ENCODE results near the gene TCF7L2.

The TCF7L2 gene

GRCh38 chr10:113026679-113027078 lies 76.6 kb downstream of the TCF7L2 start:
- no peak for DNase-seq

DNA sequence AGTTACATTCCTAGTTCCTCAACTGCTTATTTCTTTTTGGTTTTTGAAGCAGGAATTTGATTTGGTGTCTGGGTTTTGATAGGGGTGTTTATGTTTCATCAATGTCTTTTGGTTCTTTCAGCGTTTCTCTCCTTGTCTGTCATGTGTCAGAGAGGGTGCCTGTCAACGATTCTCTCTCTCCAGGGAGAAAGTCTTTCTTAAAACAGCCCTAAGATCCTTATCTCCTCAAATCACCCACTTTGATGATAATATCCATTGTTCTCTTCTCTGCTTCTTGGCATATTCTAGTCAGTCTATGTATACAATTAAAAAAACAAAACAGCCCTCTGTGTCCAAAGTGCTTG lies 77.2 kb downstream of the TCF7L2 start:
- DNase-seq, result no peak

DNA sequence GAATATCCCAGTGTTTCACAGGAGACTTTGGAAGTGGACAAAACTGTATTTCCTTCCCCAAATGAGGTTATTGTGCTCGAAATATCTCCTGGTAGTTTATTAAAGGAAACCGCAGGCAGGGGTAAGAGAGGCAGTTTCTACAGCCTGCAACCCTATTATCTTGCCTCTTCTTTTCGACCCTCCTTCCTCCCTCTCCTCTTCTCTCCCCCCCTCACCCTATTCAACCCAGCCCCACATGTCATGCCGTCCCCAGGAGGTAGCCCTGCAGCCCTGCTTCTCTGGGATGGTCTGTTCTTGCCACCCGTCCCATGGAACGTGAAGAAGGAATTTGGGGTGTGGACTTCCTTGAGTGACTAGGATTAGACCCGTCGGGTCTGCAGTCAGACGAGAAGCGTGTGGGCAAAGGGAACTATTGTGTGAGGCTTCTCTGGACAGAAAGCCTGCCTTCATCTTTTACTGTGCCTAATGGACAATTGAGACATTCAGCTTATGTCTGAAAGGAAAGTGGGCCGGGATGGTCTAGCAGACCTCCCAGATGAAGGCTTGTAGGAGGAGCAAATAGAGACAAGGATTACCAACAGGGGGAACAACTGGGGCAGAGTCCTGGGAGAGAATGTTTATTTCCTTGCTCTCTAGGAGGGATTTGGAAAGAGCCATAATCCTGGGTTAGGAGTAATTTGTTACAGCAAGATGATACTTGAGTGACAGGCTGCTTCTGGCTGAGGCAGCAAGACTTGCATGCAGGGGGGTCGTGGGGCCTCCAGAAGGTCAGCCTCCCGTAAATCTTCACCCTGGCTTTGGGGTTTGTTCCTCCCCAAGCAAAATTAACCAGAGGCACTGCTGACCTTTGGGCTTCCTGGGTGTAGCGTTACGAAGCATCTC lies 77.8 kb downstream of the TCF7L2 start:
- no peak for DNase-seq

DNA sequence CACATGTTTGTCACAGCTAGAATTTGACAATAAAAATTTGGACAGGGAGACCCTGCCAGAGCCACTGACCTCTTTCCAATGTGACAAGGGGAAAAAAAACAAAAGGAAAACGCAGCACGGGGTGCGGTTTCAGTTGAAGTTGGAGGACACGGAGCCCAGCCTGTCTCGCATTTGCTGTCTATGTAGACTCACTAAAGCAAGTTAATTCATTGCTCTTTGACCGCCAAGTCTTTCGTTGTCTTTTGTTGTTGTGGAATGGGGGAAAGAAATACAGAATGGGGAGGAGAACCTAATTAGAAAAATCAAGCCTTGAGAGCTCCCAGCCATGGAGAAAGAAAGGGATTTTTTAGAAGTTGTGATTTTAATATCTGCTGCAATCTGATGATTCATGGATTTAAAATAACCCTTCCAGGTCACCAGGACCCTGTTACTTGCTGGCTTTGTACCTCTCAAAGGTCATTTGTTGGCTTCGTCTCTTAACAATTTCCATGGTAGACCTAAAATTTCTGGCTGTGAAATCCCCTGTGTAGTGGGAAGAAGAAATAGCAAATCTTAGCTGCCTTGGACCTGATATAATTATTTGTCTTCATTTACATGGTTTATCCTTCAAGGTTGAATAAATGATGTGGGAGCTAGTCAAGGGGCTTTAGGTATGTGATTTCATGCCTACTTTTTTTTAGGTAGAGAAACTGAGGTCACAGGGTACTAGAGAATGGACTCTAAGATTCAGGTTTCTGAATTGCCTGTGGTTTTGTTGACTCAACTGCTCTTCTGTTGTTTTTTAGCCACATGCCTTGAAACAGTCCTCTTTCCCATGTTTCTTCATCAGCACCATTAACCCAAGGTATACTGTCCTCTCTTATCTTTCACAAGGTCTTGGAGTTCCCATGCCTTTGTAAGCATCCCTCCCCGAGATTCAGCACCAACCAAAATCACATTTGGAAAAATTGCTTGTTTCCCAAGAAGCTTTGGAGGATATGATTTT lies 78.7 kb downstream of the TCF7L2 start:
- no peak for DNase-seq

DNA sequence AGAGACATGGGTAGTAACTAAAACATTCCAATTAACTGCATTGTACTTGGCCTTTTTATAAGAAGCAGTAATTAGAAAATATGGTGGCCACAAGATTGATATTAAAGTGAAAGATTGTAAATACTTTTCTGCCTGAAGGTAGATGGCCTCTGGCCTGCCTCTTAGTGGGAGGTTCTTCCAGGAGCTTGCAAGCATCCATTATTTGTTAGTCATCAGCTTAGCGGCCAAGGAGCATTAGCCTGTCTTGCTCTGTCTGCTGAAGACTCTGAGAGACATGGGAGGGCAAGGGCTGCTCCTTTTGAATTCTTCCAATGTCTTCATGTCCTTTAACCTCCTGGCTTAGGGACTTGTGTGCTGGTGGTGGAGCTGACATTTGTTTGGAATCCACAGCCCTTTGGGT lies 80.4 kb downstream of the TCF7L2 start:
- DNase-seq, result no peak

GRCh38 chr10:113031147-113031546 lies 81.1 kb downstream of the TCF7L2 start:
- DNase-seq, result no peak

GRCh38 chr10:113033991-113034390 lies 83.9 kb downstream of the TCF7L2 start:
- DNase-seq, result no peak

GRCh38 chr10:113035732-113036312 lies 85.8 kb downstream of the TCF7L2 start:
- DNase-seq, result no peak

DNA sequence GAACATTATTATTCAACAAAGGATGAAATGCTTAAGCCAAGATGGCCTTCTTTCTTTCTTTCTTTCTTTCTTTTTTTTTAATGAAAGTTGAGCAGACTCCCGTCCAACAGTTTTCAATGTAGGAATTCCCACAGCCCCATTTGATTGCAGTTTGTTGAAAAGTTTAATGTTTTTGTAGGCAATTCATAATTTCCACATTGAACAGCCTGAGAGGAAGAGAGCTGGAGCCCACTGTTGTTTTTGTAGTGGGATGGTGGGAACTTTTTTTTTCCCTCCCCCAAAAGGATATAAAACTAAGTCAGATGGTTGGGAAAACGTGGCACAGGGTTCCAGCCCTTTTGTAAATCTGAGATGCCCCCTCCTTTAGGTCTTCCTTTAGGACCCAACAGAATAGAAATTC lies 86.6 kb downstream of the TCF7L2 start:
- no peak for DNase-seq

DNA sequence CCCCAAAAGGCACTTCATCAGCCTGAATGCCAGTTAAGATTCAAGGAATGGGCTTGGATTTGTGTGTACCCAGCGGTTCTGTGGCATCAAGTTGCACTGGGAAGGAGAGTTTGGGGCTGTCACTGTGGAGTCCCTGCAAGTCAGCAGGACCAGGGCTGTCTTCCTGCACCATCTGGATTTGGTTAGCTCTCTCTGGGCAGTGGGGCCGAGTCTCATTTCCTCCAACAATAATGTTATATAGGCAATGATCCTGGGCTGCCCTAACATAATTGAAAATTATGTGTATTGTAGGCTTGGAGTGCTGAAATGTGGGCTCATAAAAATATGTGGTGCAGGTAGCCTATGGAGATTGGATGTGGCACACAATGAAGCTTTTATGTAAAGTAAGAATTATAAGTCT lies 87.2 kb downstream of the TCF7L2 start:
- DNase-seq, result no peak

- DNase-seq, result no peak
Measured at GRCh38 chr10:113038183-113038582, 88.1 kb downstream of the TCF7L2 start.

- DNase-seq, result no peak
Measured at GRCh38 chr10:113038985-113039384, 88.9 kb downstream of the TCF7L2 start.

- no peak for DNase-seq
Measured at GRCh38 chr10:113041324-113041723, 91.3 kb downstream of the TCF7L2 start.

DNA sequence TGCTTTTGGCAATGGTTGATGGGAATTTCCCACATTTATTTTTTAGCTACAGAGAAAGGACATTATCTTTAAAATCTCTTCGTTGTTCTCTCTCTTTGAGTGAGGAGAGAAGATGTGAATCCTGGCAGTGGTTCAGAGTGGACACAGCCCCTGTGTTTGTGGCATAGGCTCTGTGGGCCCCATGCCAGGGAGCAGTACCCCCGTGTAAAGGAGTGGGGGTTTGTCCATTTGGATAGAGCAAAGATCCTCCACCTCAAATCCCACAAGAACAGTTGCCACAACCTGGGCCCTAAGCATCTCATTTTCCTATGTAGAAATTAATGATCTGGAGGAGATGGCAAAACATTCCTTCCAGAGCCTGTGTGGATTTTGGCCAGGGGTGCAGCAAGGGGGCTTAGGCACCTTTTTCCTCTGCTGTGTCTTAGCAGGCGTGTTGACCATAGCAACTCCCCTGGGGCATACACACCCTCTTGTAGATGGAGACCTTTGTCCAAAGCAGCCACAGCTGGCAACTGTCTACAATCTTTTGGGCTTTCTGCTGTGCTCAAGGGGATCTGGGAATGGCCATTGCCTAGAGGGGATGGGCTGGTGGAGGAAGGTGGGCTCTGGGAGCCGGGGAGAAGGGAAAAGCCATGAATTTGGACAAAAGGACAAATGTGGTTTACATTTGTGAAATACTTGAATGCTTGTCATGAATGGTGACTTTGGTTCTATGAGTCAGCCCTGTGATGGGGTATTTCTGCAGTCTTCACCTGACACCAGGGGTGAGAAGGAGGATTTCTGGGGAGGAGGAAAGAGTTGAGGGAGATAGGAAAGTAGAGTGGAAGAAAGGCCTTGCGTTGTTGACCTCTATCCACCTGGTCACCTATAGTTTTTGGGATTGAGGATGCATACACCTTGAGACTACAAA lies 92.0 kb downstream of the TCF7L2 start:
- DNase-seq, result no peak

GRCh38 chr10:113042868-113043267 lies 92.8 kb downstream of the TCF7L2 start:
- DNase-seq, result no peak

GRCh38 chr10:113044016-113044755 lies 94.1 kb downstream of the TCF7L2 start:
- no peak for DNase-seq

GRCh38 chr10:113045147-113046055 lies 95.4 kb downstream of the TCF7L2 start:
- no peak for DNase-seq

- no peak for DNase-seq
Measured at GRCh38 chr10:113047151-113047550, 97.1 kb downstream of the TCF7L2 start.

DNA sequence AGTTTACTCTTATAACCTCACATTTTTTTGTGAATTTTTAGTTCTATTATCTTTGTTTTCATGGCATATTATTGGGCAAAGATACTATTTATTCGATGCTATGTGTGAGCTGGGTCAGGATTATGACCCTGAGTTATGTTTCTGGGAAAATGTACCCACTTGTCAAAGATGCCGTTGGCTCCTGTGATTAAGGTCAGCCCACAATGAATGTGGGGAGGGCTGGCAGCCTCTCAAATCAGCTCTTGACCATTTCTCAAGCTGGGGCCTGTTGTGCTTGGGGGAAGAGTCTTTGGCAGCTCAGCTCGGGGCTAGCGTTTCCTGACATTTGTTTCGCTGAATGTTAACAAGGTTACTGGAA lies 97.5 kb downstream of the TCF7L2 start:
- no peak for DNase-seq

DNA sequence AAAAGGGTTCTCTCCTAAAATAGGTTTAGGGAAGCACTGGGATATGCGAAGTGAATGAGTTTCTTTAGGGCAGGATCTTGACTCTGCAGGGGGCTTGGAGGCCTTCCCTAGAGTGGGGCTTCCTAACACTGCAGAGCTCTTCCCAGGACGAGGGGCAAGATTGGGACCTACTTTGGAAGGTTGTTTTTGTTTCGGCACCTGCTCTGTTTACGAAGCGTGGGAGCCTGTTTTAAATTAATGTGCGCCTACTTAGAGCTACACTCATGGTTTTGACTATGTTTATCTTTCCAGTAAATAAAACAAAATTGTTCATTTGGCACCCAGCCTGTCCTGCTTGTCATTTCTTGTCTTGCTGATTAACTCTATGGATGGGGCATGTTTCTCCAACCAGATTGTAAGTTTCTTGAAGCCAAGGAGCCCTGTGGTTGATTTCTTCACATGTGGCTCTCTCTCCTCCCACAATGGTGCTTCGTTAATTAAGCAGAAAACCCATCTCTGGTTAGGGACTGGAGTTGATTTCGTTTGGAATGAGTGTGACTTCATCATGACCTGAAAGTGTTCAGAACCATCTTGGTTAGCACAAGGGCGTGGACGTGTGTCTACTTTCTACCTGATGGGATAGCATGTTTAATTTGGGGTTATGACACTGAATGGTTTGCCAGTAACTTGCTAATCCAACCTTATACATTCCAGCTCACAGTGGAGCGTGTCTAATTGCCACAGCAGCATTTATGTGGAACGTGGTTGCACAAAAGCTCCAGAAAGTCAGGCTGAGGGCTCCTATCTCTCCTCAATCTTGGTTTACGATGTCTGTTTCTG lies 98.1 kb downstream of the TCF7L2 start:
- peak; percentile 22 for DNase-seq
